Hematopoietic multipotent progenitor cell treated with erythropoietin and hydrocortisone succinate and interleukin-3 and kit ligand, for 15 days (in vitro differentiated cells): ENCODE results near the gene SZT2.
"Not testable (repeated sequence)": the region's sequence is repeated elsewhere in the genome, so short reads cannot be mapped to it uniquely, and the experiment has no call there.

Experiments
- DNase-seq: peaks from one replicate; pipeline ENCODE4 v3.0.0-alpha.2; 2015; ENCODE audit warnings: low spot score

Gene SZT2

GRCh38 chr1:43388613-43389012, 1.1 kb upstream of the SZT2 start:
- no peak for DNase-seq

GRCh38 chr1:43392702-43393101, 3.0 kb downstream of the SZT2 start:
- no peak for DNase-seq

DNA sequence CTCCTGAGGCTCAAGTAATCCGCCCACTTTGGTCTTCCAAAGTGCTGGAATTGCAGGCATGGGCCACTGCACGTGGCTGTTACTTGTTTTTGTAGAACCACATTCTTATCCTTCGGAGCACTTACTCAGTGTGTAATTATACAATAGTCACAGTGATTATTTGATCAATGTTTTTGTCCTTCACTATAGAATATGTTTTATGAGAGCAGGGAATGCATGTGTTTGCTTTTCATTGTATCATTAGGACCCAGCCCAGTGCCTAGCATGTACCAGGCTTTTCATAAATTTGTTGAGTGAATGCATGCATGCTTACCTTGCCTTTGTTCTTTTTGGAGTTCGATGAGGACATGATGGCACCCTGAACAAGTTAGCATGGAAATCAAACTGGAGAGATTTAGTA, 5.8 kb downstream of the SZT2 start:
- DNase-seq = no peak

DNA sequence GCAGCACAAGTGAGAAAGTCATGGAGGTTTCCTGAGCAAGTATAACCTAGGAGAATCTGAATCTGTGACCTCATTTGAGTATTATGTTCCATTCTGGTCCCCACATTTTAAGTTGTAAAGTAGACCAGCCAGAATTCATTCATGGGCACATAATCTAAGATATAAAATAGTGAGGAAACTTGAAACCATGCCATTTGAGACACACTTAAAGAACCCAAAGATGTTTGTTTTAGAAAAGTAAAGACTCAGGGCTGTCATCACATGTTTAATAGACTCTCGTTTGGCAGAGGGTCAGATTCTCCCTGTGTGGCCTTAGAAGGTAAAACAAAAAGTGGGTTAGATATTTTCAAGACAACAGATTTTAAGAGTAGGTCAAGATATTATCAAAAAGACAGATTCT, 6.4 kb downstream of the SZT2 start:
- DNase-seq = no peak

DNA sequence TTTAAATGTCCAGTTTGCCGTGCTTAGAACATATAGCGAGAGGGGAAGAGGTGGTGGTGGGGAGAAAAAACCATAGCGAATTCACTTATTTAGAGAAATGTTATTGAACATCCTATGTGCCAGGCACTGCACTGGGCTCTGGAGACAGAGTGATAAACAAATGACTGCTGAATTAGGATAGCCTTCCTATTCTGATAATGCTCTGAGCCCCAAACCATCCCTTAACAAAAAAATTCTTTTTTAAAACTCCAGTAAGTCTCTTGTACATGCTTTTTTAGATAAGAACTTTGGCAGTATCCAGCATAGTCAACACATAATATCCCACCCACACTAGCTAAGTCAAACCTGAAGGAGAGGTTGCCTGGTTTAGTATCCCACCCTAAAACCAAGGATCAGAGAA, 8.5 kb downstream of the SZT2 start:
- peak; percentile 35 for DNase-seq

DNA sequence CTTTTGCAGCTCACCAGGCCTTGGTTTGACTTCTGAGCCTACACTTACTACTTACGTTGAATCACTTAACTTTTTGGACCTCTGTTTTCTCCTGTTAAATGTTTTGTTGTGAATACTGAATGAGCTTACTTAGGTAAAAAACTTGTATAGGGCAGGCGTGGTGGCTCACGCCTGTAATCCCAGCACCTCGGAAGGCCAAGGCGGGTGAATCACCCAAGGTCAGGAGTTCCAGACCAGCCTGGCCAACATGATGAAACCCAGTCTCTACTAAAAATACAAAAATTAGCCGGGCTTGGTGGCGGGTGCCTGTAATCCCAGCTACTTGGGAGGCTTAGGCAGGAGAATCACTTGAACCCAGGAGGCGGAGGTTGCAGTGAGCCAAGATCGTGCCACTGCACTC, 10.7 kb downstream of the SZT2 start:
- not testable (repeated sequence) for DNase-seq

- DNase-seq = peak; percentile 19
Observed at GRCh38 chr1:43402089-43402865, 12.6 kb downstream of the SZT2 start.

DNA sequence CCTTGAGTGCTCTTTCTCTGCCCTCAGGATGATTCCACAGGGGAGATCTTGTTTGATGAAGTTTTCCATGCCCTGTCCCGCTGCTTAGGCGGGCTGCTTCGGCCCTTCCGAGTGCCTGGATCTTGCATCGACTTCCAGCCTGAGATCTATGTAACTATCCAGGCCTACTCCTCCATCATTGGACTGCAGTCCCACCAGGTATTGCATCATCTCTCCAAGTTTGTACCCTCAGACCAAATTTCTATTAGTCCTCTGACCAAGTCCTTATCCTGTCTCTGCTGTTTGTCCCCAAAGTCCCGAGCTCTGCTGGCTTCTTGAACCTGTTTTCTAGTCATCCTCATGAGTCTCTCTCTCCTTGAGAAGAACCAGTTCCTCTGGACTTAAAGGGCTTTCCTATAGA, 14.7 kb downstream of the SZT2 start:
- DNase-seq = no peak

DNA sequence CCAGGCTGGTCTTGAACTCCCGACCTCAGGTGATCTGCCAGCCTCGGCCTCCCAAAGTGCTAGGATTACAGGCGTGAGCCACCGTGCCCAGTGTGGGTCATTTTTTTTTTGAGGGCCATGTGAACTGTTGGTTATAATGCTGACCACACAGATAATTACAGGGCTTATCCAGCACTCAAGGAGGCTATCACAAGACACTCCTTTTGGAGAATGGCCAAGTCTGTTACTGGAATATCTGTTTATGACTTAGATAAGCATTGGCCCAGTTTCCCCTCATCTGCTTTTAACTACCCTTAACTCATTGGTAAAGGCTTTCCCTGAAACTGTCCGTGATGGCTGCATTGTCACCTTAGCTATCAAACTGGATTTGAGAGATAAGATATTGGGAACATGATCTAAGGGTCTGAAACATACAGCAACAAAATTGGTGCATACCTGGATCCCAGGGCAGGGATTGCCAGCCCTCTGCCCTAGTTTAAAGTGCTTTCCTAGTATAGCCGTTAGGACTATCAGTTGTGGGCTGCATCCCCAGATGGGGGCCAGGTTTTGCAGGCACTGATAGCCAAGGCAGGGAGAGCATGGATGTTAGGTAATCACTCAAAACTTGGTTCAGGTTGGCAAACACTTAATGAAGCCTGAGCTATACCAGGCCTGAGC, 15.6 kb downstream of the SZT2 start:
- peak; percentile 70 for DNase-seq

GRCh38 chr1:43405876-43406234, 16.2 kb downstream of the SZT2 start:
- DNase-seq = no peak

DNA sequence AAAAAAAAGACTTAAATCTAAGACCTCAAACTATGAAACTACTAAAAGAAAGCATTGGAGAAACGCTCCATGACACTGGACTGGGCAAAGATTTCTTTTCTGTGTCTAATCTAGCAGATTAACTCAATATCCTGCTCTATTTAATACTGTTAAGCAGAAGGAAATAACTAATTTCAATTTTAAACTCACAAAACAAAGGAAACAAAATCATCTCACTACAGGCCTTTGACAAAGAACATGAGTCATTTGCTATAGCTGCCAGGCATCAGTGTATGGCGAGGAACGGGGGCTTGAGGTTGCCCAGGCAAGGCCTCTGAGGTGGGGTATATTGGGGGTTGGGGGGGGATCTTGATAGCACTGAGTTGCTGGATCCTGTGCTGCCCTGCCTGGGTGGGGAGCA, 20.9 kb downstream of the SZT2 start:
- no peak for DNase-seq

DNA sequence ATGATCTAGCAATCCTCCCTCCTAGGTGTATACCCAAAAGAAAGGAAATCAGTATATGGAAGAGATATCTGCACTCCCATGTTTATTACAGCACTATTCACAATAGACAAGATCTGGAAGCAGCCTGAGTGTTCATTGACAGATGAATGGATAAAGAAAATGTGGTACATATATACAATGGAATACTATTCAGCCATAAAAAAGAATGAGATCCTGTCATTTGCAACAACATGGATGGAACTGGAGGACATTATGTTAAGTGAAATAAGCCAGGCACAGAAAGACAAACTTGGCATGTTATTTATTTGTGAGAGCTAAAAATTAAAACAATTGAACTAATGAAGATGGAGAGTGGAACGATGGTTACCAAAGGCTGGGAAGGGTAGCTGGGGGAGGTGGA, 23.7 kb downstream of the SZT2 start:
- DNase-seq = not testable (repeated sequence)

DNA sequence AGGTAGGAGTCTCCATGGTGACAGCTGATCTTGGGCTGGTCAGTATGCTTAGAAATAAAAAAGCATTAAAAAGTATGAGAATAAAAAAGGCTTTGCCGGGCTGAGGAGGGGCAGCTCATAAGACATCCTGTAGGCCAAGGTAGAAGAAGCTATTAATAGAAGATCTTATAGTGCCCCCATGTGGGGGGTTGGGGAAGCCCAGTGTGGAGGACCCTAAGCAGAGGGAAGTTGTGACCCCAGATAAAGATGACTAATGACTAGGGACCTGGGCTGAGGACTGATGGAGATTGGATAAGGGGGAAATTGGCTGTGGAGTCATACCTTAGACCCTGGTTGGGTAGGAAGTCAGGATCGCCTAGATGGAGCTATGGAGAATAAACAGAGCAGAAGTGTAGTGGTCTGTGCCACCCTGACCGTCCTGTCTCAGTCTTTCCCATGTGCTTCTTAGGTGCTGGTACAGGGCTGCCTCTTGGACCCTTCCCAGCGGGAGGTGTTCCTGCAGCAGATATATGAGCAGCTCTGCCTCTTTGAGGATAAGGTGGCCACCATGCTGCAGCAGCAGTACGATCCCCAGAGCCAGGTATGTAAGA, 25.0 kb downstream of the SZT2 start:
- DNase-seq = peak; percentile 81

DNA sequence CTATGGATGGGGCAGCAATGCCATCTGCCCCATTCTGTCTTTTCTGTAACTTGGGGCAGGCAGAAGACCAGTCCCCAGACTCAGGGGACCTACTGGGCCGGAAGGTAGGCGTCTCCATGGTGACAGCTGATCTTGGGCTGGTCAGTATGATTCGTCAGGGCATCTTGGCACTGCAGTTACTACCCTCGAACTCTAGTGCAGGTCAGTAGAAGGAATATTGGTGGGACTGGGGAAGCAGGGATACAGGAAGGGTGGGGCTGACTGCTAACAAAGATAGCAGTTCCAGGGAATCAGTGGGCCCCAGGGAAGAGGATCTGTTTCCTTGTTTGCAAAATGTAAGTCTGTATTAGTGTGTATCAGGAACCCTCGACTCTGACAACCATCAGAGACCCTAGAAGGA, 26.2 kb downstream of the SZT2 start:
- no peak for DNase-seq

DNA sequence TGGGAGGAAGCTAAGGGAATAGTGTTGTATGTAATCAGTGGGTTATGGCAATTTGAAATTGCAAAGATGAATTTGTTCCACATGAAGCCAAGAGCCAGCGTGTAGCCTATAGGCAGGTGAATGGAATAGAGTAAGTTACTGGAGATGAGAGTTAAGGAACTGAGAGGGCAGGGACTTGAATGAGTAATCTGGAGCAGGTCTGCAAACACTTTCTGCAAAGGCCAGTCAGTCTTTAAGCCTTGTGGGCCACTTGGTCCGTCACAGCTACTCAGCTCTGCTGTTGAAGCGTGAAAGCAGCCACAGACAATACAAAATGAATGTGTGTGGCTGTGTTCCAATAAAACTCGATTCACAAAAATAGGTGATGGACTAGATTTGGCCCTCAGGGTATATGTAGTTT, 29.2 kb downstream of the SZT2 start:
- DNase-seq = no peak

DNA sequence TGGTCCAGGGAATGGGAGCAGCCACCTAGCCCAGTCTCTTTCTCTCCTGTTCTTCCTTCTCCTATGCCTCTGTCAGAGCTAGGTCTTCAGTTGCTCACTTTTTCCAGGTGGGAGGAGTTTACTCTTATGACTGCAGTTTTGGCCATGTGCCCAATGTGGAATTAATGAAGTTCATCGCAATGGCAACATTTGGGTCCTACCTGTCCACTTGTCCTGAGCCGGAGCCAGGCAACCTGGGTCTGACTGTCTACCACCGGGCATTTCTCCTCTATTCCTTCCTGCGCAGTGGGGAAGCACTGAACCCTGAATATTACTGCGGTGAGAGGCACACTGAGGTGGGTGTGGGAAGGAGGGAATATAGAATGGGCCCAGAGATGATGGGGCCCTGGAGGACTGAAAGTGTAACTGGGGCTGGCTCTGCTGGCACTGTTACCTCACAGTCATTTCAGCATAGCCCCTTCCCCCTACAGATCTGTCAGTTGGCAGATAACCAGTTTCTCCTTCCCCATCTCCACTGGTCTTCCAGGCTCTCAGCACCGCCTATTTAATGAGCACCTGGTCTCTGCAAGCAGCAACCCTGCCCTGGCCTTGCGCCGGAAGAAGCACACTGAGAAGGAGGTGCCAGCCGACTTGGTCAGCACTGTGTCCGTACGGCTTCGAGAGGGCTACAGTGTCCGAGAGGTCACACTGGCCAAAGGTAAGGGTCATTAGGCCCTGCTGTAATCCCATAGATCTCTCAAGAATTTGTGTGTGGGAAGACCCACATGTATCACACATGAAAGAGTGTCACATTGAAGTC, 30.1 kb downstream of the SZT2 start:
- no peak for DNase-seq

GRCh38 chr1:43420874-43421273, 31.2 kb downstream of the SZT2 start:
- DNase-seq = no peak

DNA sequence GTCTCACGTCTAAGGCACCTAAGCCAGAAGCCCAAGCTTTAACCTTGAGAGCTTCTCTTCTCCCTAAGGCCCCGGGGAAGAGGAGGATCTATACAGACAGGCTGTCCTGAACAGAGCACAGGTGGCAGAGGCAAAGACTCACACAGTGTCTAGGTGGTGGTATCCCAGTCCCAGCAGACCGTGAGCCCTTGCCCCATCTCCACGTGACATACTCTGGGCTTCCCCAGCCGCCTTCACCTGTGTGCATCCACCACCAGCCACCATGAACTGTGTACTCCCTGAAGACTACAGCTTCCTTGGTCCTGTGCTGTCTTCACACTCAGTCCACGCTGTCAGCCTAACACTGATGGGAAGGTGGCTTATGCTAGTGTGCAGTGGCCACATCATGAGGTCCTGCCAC, 31.7 kb downstream of the SZT2 start:
- no peak for DNase-seq

- no peak for DNase-seq
Observed at GRCh38 chr1:43421976-43422750, 32.5 kb downstream of the SZT2 start.

DNA sequence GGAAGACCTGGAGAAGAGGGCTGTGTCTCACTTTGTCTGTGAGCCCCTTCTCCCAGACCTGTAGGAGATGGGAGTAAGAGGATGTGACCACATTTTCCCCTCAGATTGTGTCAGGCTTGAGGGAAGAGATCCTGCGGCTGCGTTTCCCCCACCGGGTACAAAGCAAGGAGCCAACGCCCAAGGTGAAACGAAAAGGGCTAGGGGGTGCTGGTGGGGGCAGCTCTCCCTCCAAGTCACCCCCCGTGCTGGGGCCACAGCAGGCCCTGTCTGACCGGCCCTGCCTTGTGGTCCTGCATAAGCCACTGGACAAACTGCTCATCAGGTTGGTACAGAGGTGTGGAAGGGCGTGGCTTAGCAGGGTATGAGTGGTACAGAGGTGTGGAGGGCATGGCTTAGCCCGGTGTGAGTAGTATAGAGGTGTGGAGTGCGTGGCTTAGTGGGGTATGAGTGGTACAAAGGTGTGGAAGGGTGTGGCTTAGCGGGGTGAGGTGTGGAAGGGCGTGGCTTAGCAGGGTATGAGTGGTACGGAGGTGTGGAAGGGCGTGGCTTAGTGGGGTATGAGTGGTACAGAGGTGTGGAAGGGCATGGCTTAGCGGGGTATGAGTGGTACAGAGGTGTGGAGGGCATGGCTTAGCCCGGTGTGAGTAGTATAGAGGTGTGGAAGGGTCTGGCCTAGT, 33.4 kb downstream of the SZT2 start:
- DNase-seq = no peak
